GM21447 (cell line): ENCODE measurements around the gene GINS2.

ENCODE experiments used
- ATAC-seq: cut with Tn5 transposase; IDR thresholded peaks from one replicate; pipeline ENCODE4 v1.9.1; 2021; ENCODE audit not compliant: unreplicated experiment

Gene GINS2

DNA sequence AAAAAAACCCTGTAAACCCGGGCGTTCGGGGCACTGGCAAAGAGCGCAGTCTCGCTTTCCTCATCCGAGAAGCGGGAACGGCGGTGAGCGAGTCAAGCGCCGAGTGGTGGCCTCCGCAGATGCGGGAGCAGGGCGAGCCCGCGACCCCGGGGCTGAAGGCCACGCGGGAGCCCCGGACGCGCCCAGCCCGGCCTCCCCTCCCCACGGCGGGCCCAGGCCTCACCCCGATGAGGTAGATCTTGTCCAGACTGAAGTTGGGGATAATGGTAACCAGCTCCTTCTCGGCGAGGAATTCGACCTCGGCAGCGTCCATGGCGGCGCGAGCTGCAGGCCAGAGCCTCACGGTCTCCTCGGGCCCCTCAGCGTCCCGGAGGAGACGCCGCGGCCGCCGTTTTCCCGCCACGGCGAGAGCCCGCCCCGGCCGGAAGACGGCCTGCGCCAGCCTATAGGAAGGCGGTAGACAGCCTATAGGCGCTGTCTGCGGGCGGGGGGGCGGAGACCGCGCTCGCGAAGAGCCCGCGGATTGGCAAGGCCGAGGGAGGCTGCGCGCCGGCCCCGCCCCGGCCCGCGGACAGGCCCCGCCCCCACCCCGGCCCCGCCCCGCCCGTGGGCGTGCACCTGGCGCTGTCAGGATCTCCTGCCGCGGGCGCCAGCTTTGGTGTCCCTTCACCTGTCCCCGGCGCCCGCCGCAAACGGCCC lies at the start of gene GINS2:
GINS2 (minus strand) TSS at position 369 of the 699 bp plus-strand sequence; CDS start at position 313, 56 bp downstream.
- ATAC-seq = peak; percentile 73

DNA sequence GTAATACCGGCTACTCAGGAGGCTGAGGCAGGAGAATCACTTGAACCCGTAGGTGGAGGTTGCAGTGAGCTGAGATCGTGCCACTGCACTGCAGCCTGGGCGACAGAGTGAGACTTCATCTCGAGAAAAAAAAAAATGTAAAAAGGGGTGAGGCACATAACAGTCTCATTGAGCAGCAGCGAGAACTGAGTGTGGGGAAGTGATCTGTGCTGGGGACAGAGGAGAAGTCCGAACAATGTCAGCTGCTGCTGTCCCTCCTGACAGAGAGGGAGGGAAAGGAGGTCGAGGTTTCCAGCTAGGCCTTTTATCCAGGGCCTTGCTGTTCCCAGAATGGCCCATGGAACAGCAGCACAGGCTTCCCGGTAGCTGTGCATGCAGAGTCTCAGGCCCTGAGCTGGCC lies 48.2 kb upstream of the GINS2 start:
- ATAC-seq = no peak

DNA sequence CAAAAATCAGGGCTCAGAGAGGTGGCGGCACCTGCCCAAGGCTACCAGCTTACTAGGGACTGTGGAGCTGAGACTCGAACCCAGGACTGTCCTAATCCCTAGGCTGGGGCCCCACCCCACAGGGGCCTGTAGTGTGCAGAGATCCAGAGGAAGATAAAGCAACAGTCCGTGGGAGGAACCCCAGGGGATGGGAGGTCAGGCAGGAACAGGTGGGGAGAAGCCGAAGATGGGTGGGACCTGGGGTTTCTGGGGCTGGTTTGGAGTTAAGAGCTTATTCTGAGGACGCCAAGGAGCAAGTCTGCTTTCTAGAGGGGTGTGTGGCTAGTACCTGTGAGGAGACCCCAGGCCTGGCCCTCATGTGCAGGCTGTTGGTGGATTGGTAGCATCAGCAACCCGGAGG lies 47.2 kb upstream of the GINS2 start:
- peak; percentile 6 for ATAC-seq

DNA sequence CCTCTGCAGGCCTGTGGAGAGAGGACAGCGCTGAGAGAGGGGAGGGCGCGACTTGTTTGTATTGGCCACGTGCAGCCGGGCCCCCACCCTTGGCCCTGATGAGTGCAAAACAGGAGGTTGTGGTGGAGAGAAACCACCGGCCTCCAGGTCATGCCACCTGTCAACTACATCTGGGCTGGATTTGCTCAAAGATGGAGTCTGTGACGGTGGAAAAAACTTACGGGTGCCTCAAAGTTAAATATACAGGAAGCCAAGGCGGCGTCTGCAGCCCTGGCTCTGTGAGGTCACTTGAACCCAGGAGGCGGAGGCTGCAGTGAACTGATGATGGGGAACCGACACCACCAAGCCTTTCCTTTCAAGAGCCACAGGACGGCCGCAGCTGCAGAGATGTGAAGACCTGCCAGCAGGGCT lies 46.5 kb upstream of the GINS2 start:
- ATAC-seq = peak; percentile 86

DNA sequence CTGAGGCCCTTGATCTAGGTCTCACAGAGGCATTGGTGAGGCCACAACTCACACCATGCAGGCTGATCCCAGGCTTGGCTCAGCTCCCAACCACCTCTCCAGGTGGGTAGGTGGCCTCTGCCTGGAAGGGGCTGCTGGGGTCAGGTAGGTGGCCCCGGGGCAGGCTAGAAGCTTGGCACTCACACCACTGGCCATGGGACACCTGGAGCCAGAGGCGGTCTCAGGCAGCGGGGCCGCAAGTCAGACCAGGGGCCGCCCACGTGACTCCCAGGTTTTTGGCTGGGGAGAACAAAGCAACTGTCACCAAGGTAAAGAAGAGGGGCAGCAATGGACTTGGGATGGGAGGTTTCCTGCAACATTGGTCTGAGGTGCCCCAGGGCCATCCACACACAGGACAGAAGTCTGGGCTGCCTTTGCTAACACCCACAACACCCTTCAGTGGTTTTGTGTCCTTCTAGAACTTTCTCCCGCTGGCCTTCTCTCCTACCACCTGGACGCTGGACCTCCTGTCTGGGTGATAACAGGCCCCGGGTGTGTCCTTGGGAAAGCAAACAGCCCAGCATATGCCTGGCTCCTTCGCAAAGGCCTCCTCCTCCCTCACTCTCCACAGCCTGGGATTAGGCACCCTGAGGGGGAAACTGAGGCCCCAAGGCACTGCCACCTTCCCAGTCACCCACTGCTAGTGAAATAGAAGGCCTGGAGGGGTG lies 45.7 kb upstream of the GINS2 start:
- ATAC-seq = no peak

DNA sequence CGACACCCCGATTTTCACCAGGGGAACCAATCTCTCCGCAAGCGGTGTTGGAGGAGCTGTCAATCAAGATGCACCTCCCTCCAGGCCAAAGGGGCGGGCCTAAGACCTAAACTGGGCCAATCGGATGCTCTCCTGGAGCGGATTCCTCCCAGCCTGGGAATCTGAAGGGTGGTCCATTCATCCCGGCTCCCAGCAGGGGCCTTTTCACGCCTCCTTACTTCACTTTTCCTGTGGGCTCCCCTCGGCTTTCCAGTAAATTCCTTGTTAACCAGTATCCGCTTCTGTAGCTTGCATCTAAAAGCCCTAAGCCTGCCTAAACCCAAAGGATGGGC lies 45.1 kb upstream of the GINS2 start:
- no peak for ATAC-seq

DNA sequence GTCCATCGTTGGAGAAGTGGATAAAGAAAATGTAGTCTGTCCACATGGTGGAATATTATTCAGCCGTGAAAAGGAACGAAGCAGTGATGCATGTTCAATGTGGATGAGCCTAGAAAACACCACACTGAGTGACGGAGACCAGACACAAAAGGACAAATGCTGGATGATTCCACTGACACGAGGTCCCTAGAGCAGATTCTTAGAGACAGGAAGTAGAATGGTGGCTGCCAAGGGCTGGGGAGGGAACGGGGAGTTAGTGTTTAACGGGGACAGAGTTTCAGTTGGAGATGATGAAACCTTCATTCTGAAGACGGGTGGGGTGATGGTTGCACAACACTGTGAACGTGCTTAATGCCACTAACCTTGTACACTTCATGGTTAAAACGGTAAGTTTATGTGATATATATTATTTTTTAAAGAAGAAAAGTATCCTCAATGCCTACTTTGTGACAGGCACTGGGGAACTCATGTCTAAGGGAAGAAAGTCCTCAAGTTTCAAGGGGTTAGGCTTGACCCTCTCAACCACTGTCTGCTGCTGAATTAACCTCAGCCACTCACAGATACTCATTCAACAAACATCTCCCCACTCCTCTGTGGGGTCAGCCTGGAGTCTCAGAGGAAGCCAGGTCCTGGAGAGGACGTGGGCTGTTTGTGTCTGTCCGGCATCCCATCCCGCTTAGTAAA lies 44.5 kb upstream of the GINS2 start:
- no peak for ATAC-seq

DNA sequence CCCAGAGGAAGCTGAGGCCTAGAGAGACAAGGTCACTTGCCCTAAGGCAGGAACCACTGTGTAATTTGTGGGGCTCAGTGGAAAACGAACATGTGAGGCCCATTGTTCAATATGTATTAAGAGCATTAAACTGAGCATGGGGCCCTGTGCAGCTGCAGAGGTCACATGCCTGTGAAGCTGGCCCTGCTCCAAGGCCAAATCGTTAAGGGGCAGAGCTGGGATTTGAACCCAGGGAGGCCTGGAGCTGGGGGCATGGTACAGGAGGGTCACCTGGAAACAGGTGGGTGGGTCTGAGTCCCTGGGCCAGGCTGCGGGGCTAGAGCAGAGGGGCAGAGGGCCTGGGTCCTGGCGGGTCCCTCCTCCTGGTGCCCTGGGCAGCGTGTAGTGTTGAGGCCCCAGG lies 42.4 kb upstream of the GINS2 start:
- no peak for ATAC-seq

DNA sequence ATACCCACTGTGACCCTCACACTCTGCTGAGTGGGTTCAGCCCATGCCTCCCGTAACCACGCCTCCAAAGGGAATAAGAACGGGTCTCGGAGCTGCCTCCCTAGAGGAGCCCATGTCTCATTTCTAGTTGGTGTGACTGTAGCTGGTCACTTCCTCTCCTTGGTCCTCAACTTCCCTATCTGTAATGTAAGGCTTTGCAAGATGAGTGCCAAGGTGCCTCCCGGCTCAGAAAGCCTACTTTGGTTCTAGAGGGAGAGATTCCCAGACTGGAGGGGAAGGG lies 41.4 kb upstream of the GINS2 start:
- ATAC-seq = no peak

DNA sequence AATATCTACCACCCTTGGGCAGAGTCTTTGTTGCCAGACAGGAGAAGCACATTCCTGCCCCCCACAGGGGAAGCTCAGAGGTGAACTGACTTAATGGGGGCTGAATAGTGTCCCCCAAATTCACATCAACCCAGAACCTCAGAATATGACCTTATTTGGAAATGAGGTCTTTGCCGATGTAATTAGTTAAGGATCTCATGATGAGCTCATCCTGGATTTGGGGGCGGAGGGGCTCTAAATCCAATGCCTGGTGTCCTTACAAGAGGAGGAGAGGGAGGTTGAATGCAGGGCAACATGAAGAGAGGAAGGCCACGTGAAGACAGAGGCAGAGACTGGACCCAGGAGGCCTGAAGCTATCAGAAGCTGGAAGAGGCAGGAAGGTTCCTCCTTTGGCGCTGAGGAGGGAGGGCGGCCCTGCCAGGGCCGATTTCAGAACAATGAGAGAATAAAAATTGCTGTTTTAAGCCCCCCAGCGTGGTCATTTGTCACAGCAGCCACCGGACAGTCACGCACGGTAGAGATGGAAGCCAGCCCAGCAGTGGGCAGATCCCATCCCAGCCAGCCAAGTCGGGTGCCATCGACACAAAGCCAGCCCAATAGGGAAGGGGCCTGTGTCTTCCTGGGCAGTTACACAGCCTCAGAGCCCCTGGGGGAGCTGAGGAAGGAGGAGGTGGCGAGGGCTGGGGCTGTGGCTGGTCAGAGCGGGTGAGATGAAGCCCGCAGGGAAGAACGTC lies 40.9 kb upstream of the GINS2 start:
- ATAC-seq = no peak

DNA sequence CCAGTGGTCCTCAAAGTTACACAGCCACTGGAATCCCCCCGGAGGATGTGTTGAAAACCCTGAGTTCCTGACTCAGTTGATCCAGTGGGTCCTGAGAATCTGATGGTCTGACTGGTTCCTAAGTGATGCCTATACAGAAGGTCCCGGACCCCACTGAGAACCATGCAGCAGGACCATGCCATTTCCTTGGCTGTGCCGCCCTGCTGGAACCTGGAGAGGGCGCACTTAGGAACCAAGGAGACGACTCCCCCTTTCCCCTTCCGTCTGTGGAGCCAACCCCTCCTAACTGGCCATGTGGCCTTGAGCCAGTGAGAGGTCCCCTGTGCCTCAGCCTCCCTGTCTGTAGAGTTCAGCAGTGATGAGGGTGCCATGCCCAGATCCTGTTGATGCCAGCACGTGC lies 40.1 kb upstream of the GINS2 start:
- ATAC-seq = no peak

DNA sequence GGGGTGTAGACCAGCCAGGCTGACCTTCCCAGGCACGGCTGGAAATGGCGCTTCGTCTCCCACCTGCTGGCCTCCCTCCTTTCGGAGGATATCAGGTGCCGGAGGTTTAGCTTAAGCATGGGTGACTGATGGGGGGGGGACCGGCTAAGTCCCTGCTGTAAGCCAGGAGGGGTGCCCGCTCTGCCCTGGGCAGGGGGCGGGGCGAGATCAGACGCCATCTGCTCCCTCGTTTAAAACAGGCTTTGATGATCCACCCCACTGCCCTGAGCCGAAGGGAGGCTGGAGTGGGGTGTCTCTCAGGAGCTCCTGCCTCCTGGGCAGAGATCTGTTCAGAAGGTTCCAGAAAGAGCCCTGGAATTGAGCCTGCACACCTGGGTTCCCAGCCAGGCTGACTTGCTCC lies 36.2 kb upstream of the GINS2 start:
- no peak for ATAC-seq

DNA sequence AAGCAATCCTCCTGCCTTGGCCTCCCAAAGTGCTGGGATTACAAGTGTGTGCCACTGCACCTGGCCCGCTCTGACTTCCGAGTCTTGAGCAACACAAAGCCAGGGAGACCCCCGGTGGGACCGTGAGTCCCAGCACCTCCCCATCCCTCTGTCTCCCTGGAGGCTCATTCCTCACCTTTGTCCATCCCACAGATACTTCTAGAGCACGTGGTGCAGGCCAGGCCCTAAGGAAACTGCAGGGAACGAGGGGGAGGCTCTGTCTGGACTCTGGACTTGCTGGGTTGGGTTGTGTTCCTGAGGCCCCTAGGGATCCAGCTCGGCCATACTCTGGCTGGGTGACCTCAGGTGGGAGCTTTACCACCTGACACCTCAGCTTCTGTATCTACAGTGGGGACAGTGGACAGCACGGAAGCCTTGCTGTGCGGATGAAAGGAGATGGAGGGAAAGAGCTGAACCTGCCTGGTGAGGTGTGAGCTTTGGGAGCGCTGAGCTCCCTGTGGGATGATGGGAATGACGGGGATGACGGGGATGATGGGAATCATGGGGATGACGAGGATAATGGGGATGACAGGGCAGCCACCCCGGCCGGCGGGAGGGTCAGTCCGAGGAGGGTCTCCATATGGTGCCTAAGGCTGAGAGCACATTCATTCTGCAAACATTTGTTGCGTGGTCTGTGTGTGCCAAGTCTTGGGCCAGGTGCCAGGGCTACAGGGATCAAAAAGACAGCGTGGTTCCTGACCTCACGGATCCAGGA lies 35.5 kb upstream of the GINS2 start:
- ATAC-seq = no peak

DNA sequence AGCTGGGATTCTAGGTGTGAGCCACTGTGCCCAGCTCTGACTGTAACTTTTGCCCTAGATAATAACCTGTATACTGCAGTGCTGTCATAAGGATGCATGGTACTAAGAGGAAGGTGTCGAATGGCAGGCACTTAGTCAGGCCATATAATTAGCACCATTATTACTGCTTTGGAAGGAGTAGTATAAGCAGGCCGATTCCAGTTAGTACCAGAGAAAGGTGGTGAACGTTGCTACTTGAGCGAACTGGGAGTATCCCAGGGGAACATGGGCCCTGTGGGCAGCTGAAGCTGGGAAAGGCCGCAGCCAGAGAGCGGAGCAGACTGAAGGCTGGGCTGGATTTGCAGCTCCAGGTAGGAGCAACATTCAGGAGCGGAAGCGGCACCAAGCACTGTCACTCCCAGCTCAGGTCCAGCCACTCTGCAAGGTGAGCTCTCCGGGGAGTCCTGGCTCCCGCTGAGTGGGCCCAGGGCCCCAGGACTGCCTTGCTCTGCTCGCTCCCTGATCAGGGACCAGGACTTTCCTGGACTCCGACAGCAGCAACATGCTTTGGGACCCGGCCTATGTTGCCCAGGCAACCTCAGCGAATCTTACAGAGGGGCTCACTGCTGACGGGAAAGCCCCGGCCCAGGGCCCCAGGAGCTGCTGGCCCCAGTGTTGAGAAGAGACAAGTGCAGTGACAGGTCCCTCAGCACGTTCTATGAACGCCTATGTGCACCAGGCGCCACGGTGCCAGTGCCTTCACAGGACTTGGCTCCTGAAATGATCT lies 33.6 kb upstream of the GINS2 start:
- no peak for ATAC-seq

DNA sequence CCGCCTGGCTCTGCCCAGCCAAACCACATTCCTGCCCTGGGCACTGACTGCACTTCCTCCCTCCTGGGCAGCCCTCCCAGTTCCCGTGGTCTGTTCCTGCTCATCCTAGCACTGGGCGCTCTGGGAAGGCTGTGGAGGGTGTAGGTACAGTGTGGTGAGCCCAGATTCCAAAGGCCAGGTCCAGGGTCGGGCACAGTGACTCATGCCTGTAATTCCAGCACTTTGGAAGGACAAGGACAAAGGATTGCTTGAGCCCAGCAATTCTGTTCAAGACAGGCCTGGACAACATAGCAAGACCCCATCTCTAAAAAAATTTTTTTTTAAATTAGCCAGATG lies 31.5 kb upstream of the GINS2 start:
- ATAC-seq = no peak

DNA sequence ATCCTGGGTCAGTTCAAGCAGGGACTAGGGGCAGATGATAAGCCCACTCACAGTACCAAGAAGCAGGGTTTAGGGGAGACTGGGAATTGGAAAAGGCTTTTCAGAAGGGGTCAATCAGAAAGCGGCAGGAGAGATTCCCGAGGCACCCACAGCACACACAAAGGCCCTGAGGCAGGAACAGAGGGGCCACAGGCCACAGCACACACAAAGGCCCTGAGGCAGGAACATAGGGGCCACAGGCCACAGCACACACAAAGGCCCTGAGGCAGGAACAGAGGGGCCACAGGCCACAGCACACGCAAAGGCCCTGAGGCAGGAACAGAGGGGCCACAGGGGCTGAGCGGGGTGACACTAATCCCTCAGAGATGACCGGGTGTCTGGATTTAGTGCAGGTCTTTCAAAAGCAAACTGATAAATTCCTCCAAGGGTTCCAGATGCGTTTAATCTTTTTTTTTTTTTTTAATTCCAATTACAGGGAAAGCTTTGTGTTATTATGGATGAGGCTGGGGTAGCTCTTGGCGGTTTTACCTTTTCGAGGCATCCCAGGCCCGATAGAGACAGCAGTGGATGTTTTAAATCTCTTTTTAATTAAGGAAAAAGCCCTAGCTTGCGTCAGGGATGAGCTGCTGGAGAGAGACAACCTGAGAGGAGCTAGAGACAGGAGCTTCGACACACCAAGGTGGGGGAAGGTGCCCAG lies 31.0 kb upstream of the GINS2 start:
- ATAC-seq = no peak

DNA sequence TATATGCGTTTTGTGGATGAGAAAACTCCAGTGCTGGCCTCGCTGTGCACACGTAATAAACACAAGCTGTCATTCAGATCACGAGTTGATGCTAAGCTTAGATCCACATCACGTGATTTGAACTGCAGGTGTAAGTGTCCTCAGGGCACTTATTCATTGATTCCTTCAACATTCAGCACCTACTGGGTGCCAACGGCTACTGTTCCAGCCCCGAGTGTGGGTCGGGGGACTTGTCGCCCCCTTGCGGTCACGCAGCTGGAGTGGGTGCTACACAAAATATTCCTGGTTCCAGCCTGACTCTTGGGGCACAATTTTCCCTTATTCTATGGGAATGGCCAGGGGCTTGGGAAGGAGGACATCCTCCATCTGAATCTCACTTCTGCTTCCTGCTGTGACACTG lies 29.9 kb upstream of the GINS2 start:
- no peak for ATAC-seq

DNA sequence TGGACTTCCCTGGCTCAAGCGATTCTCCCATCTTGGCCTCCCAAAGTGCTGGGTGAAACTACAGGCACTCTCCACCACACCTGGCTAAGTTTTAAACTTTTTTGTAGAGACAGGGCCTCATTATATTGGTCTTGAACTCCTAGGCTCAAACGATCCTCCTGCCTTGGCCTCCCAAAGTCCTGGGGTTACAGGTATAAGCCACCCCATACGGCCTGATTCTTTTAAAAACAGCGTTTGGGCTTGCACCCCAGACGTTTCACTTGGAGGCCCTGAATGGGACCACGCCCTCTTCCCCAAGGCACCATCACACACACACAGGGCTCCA lies 29.4 kb upstream of the GINS2 start:
- no peak for ATAC-seq

DNA sequence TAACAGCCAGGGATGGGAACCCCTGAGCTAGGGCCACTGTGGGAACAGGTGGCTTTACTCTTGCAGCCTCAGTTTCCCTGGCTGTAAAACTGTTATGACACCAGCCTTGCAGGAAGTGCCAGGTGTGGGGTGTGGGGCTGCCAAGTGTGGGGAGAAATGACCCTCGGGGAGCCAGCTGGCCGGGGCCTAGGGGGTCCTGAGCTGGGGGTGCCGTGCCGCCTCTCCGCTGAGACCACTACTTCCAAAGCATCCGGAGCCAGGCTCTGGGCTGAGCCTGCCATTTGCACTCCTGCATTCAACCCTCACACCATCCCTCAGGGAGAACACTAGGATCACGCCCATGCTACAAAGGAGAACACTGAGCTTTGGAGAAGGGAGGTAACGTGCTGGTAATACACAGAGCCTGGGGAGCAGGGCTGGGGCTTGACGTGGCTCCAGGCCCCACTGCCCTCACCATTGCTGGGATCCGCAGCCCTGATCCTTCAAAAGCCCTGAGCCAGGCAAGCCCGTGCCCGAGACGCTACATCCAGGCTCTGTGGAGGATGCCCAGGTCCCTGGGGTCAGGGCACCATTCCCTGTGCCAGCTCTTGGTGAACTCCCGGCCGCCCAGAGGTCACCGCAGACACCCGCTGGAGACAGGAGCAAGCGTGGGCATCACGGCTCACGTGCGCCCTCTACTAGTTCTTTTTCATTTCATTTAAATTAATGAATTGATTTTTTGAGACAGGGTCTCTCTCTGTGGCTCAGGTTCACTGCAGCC lies 28.8 kb upstream of the GINS2 start:
- no peak for ATAC-seq

DNA sequence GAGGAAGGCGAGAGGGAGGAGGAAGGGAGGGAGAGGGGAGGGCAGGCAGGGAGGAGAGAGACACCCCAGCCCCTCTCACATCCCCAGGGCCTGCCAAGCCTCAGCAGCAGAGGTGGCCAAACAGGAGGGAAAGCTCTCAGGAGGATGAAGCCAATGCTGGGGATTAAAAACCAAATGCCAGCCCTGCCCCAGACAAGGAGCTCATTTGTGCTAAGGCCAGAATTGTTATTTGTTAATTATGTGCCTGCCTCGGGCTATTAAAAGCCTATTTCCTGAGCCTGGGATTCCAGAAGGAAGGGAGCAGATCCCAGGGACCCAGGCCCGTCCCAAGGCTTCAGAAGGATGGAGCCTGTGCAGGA lies 27.9 kb upstream of the GINS2 start:
- no peak for ATAC-seq
